Testis (tissue), 3 donors: ENCODE data around the gene CALHM6. TPM values are rescaled to one million over a fixed set of nuclear protein-coding genes. Genes with fewer than 3 reads are reported as not detected.

Source experiments
- DNase-seq: peaks from one replicate; pipeline ENCODE4 v3.0.0-alpha.2; 2019
- H3K27ac ChIP-seq, 2 donors: fragments of 200-600 bp; sonication (generic); one replicate each; pipeline ENCODE4 v1.5.1; 2019
- H3K27me3 ChIP-seq: fragments of 200-600 bp; sonication (generic); one replicate; pipeline ENCODE4 v1.5.1; 2019
- H3K36me3 ChIP-seq: fragments of 200-600 bp; sonication (generic); one replicate; pipeline ENCODE4 v1.5.1; 2017; ENCODE audit warnings: low read depth; ENCODE audit errors: missing control alignments
- H3K4me1 ChIP-seq: fragments of 200-600 bp; sonication (generic); one replicate; pipeline ENCODE4 v1.5.1; 2019
- H3K4me3 ChIP-seq, 2 donors: fragments of 200-600 bp; sonication (generic); one replicate each; pipeline ENCODE4 v1.5.1; 2017 to 2019
- H3K9me3 ChIP-seq: fragments of 200-600 bp; sonication (generic); one replicate; pipeline ENCODE4 v1.5.1; 2017
- CTCF ChIP-seq, 3 experiments: fragments of 450-650 bp in 2 of 3; fragments of 200-600 bp in 1 of 3; sonication (generic) in 1 of 3; IDR thresholded peaks; one replicate each; pipeline ENCODE4 v1.5.1; 2016 to 2019; ENCODE audit warnings: antibody characterized with exemption in 3 of 3, mild to moderate bottlenecking in 2 of 3, moderate library complexity in 1 of 3
- POLR2A ChIP-seq: fragments of 450-650 bp; IDR thresholded peaks from one replicate; pipeline ENCODE4 v1.6.1; 2017; ENCODE audit warnings: antibody characterized with exemption, mild to moderate bottlenecking, moderate library complexity
- WGBS, 2 donors: methylation state at CpG; one replicate each; pipeline ENCODE4 v1.1.5; 2018; 5-methylcytosine and 5-hydroxymethylcytosine counted together
- intact Hi-C: fragments of 100-400 bp; cut with DNase I; formaldehyde crosslinking; loops from one replicate; pipeline ENCODE4 v1.15.1; 2023; ENCODE audit warnings: low total_unique reads
- polyA plus RNA-seq: library from polyadenylated mRNA; stranded (reverse); fragments of 350-450 nt; fragmentation: Illumina TruSeq; extraction: RNeasy Lipid Tissue Mini Kit (QIAGEN cat#74804); gene quantifications from one replicate; pipeline ENCODE4 v1.2.3, GENCODE V29; 2014; ENCODE audit warnings: low read depth, low replicate concordance; ENCODE audit not compliant: insufficient read depth
- total RNA-seq, 2 donors: library from RNA; depleted of rRNA; stranded (reverse); fragments of >200 nt; gene quantifications; one replicate each; pipeline ENCODE4 v1.2.3, GENCODE V29; 2016

The CALHM6 gene
- total and polyA plus RNA-seq, 3 donors from 2014 or later, result 9.7 to 15.7 (median 10.4) TPM

DNA sequence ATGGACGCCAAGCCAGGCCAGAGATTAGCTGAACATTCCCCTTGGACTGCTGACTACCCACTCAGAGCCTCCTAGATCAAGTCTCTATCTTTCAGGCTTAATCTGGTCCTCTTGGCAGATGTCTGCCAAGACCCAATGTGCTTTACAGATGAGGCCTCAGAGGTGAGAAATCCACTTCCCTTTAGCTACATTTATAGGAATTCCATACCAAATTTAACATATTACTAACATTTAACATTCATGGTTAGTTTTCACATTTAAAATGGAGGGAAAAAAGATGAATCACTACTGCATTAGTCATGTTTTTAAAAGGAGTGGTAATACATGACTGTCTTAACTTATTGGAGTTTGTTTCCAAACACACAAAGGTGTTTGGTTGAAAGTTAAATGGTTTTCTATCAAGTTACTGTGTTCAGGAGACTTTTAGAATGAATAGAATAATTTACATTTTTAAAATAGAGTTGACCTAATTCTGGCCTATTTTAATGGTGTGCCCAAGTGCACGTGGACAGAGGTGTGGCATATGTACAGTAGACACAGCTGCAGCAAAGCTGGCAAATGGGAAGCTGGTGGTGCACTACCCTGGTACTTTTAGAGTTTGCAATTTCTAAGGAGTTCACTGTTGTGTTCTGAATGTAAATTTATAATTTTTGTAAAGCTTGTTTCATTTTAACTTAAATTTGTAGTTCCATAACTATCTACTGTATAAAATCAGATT, 41.9 kb upstream of the CALHM6 start:
- H3K9me3 ChIP-seq, result no peaks in the 10 kb centered on the region

DNA sequence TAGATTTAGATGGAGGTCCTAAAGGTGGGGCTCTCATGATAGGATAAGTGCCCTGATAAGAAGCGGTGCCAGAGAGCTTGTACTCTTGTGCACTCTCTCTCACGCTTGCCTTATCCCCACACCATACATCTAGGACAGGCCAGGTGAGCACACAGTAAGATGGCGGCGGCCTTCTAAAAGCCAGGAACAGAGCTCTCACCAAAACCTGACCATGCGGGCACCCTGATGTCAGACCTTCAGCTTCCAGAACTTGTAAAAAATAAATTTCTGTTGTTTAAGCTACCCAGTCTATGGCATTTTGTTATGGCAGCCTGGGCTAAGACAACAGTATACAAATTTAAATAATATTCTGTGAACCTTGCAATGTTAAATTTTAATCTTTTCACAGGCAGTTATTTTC, 40.8 kb upstream of the CALHM6 start:
- no peak overlapping the region for H3K4me3 ChIP-seq
- H3K36me3 ChIP-seq, result no peaks in the 10 kb centered on the region
- H3K4me1 ChIP-seq, result peaks cover 4% of the 10 kb centered on the region
- intact Hi-C loops, result no loop called here
- H3K27ac ChIP-seq, result no peak overlapping the region
- H3K9me3 ChIP-seq, result no peaks in the 10 kb centered on the region
- WGBS, 2 donors, result 95 to 99% methylated on average over 5 of the region's 5 CpGs
- TF ChIP-seq POLR2A (no peak), CTCF (IDR thresholded peaks at IDR 0.05) (no peak)
- no peak for DNase-seq
- no peaks in the 10 kb centered on the region for H3K27me3 ChIP-seq

More for the DNA sequence above, 41.9 kb upstream of the CALHM6 start:
- intact Hi-C loops, result no loop called here
- H3K27me3 ChIP-seq, result no peaks in the 10 kb centered on the region
- H3K4me1 ChIP-seq, result peaks cover 4% of the 10 kb centered on the region
- TF ChIP-seq POLR2A (no peak), CTCF (IDR thresholded peaks at IDR 0.05) (no peak)
- no peak overlapping the region for H3K4me3 ChIP-seq
- no peaks in the 10 kb centered on the region for H3K36me3 ChIP-seq
- 85 to 90% methylated on average over 2 of the region's 2 CpGs for WGBS, 2 donors
- no peak for DNase-seq
- H3K27ac ChIP-seq, result no peak overlapping the region

DNA sequence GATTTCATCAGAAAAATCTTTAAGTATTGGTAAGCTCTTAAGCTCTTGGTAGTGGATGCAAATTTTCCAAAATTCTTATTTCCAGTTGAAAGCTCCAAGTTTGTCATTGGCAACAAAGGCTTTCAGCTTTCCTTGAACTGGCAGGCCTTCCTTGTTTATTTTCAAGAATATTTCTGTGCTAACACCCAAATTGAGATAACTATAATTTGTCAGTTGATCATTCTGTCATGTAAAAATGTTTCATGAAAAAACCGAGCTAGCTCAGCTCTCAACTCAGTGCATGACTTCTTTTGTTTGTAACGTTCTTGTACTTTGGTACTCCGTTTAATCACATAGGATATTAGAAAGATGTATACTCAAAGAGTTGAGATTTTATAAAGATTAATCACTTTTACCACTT, 38.9 kb upstream of the CALHM6 start:
- no peak overlapping the region for H3K27ac ChIP-seq
- no peaks in the 10 kb centered on the region for H3K9me3 ChIP-seq
- H3K4me3 ChIP-seq, result no peak overlapping the region
- peaks cover 4% of the 10 kb centered on the region for H3K4me1 ChIP-seq
- no peaks in the 10 kb centered on the region for H3K27me3 ChIP-seq
- WGBS, 2 donors, result 67 to 73% methylated on average over 3 of the region's 3 CpGs
- H3K36me3 ChIP-seq, result no peaks in the 10 kb centered on the region
- intact Hi-C loops, result no loop called here
- no peak for DNase-seq
- TF ChIP-seq POLR2A (no peak), CTCF (IDR thresholded peaks at IDR 0.05) (no peak)

GRCh38 chr6:116424001-116424400, 37.2 kb upstream of the CALHM6 start:
- Histone ChIP-seq H3K27me3 (no peaks in the 10 kb centered on the region), H3K4me1 (no peaks in the 10 kb centered on the region), H3K27ac (no peak overlapping the region), H3K9me3 (no peaks in the 10 kb centered on the region), H3K36me3 (no peaks in the 10 kb centered on the region), H3K4me3 (no peak overlapping the region)
- TF ChIP-seq POLR2A (no peak), CTCF (IDR thresholded peaks at IDR 0.05) (no peak)
- WGBS, 2 donors, result 87 to 93% methylated on average over 1 of the region's 1 CpG
- intact Hi-C loops, result no loop called here
- DNase-seq, result no peak

DNA sequence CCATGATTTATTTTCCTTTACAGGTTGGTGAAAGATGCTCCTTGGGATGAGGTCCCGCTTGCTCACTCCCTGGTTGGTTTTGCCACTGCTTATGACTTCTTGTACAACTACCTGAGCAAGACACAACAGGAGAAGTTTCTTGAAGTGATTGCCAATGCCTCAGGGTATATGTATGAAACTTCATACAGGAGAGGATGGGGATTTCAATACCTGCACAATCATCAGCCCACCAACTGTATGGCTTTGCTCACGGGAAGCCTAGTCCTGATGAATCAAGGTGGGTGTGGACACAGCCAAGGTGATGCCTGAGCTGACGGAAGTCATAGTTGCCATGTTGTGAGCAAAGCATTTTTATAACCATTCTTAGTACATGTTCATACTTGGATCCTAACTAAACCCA, 34.6 kb upstream of the CALHM6 start:
- Histone ChIP-seq H3K36me3 (no peaks in the 10 kb centered on the region), H3K4me3 (no peak overlapping the region), H3K27ac (no peak overlapping the region), H3K27me3 (no peaks in the 10 kb centered on the region), H3K9me3 (no peaks in the 10 kb centered on the region), H3K4me1 (no peaks in the 10 kb centered on the region)
- intact Hi-C loops, result no loop called here
- TF ChIP-seq POLR2A, result no peak
- TF ChIP-seq CTCF (IDR thresholded peaks at IDR 0.05), result no peak
- 93 to 94% methylated on average over 3 of the region's 3 CpGs for WGBS, 2 donors
- DNase-seq, result no peak
